H1 (cell line): ENCODE data around the gene ZMYM4. TPM values are rescaled to one million over a fixed set of nuclear protein-coding genes. Genes with fewer than 3 reads are reported as not detected.

ENCODE experiments used
- BACH1 ChIP-seq: IDR thresholded peaks from 2 replicates; pipeline ENCODE4 v1.6.1; 2012; ENCODE audit warnings: low read length, improper control_type of control experiment
- CBX8 ChIP-seq: fragments of 300-800, 300-1000 bp; sonication (generic); IDR thresholded peaks from 2 replicates; pipeline ENCODE4 v1.7.1; 2016; ENCODE audit warnings: low read depth, low read length, borderline replicate concordance
- GABPA ChIP-seq: IDR thresholded peaks from 2 replicates; pipeline ENCODE4 v1.6.1; 2011; ENCODE audit warnings: mild to moderate bottlenecking, low read length, moderate library complexity, borderline replicate concordance; ENCODE audit not compliant: insufficient read depth
- KDM4A ChIP-seq: IDR thresholded peaks from one replicate; pipeline ENCODE4 v1.7.1; 2012; ENCODE audit warnings: low read depth, mild to moderate bottlenecking, moderate library complexity, low read length, inconsistent platforms; ENCODE audit not compliant: severe bottlenecking
- MAFK ChIP-seq: IDR thresholded peaks from 2 replicates; pipeline ENCODE4 v1.6.1; 2012; ENCODE audit warnings: low read depth, mild to moderate bottlenecking, improper control_type of control experiment, low read length
- POLR2A ChIP-seq, 2 experiments: IDR thresholded peaks; 1 replicate in 1 of 2; 2 replicates in 1 of 2; pipeline ENCODE4 v1.6.1; 2011; ENCODE audit warnings: low read depth in 2 of 2, low read length in 2 of 2, mild to moderate bottlenecking in 2 of 2; ENCODE audit errors: control extremely low read depth in 1 of 2
- RXRA ChIP-seq: IDR thresholded peaks from 2 replicates; pipeline ENCODE4 v1.6.1; 2011; ENCODE audit warnings: low read depth, mild to moderate bottlenecking, low read length, moderate library complexity; ENCODE audit not compliant: insufficient read depth
- SP1 ChIP-seq: IDR thresholded peaks from 2 replicates; pipeline ENCODE4 v1.6.1; 2011; ENCODE audit warnings: low read depth, low read length
- SRF ChIP-seq: IDR thresholded peaks from 2 replicates; pipeline ENCODE4 v1.6.1; 2011; ENCODE audit warnings: mild to moderate bottlenecking, low read depth, low read length, moderate library complexity
- TAF1 ChIP-seq: IDR thresholded peaks from 2 replicates; pipeline ENCODE4 v1.6.1; 2011; ENCODE audit warnings: mild to moderate bottlenecking, low read depth, low read length
- ZNF274 ChIP-seq: IDR thresholded peaks from 2 replicates; pipeline ENCODE4 v1.7.0; 2012; ENCODE audit warnings: low read length, borderline replicate concordance; ENCODE audit errors: extremely low read depth
- polyA plus RNA-seq, 7 experiments: library from polyadenylated mRNA; depleted of rRNA in 3 of 7; stranded (reverse) in 5 of 7; unstranded in 2 of 7; fragments of >200 nt in 5 of 7; fragments of 200-250 nt in 2 of 7; gene quantifications; 1 replicate in 5 of 7; 2 replicates in 1 of 7; 4 replicates in 1 of 7; pipeline versions ENCODE4 v1.2.1 to v1.2.3, GENCODE V29; 2011 to 2013; ENCODE audit warnings: missing spikeins in 2 of 7, mixed read lengths in 2 of 7
- total RNA-seq: library from RNA; stranded (reverse); fragmentation: NEBNext Ultra II Directional; extraction: Animal tissue kit (Norgen Biotek cat#: 25700); gene quantifications from 2 replicates; pipeline ENCODE4 v1.2.1, GENCODE V29; 2021
- TF ChIP-seq, protein P1 (sequence below): fragments of 300-600 bp; sonication (generic); IDR thresholded peaks from 2 replicates; pipeline ENCODE4 v1.7.1; 2012; ENCODE audit warnings: low read length, moderate library complexity, mild to moderate bottlenecking, inconsistent platforms; ENCODE audit not compliant: insufficient replicate concordance
- TF ChIP-seq, protein P2 (sequence below): IDR thresholded peaks from 2 replicates; pipeline ENCODE4 v1.6.1; 2012; ENCODE audit warnings: inconsistent platforms

The ZMYM4 gene
- total and polyA plus RNA-seq, 2 of the 8 experiments (the other 6 are each of a cell fraction or from before 2014, with no cell fraction given), result 16.7 to 81.3 TPM

DNA sequence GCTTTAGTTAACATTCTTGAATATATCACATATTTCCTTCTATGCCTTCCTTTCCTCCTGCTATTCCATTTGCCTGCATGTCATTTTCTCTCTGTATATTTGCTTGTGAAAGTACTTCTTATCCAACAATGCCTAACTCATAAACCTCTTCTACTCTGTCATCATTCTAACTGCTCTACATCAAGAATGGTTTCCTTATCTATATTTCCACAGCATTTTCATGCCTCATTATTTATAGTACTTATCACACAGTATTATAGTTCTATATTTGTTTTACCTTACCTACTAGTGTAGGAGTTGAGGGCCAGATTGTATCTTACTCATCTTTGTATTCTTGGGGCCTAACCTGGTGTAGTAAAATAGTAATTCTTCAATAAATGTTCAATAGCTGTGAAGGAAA, 91.5 kb downstream of the ZMYM4 start (continued):
- TF ChIP-seq, protein P1, sequence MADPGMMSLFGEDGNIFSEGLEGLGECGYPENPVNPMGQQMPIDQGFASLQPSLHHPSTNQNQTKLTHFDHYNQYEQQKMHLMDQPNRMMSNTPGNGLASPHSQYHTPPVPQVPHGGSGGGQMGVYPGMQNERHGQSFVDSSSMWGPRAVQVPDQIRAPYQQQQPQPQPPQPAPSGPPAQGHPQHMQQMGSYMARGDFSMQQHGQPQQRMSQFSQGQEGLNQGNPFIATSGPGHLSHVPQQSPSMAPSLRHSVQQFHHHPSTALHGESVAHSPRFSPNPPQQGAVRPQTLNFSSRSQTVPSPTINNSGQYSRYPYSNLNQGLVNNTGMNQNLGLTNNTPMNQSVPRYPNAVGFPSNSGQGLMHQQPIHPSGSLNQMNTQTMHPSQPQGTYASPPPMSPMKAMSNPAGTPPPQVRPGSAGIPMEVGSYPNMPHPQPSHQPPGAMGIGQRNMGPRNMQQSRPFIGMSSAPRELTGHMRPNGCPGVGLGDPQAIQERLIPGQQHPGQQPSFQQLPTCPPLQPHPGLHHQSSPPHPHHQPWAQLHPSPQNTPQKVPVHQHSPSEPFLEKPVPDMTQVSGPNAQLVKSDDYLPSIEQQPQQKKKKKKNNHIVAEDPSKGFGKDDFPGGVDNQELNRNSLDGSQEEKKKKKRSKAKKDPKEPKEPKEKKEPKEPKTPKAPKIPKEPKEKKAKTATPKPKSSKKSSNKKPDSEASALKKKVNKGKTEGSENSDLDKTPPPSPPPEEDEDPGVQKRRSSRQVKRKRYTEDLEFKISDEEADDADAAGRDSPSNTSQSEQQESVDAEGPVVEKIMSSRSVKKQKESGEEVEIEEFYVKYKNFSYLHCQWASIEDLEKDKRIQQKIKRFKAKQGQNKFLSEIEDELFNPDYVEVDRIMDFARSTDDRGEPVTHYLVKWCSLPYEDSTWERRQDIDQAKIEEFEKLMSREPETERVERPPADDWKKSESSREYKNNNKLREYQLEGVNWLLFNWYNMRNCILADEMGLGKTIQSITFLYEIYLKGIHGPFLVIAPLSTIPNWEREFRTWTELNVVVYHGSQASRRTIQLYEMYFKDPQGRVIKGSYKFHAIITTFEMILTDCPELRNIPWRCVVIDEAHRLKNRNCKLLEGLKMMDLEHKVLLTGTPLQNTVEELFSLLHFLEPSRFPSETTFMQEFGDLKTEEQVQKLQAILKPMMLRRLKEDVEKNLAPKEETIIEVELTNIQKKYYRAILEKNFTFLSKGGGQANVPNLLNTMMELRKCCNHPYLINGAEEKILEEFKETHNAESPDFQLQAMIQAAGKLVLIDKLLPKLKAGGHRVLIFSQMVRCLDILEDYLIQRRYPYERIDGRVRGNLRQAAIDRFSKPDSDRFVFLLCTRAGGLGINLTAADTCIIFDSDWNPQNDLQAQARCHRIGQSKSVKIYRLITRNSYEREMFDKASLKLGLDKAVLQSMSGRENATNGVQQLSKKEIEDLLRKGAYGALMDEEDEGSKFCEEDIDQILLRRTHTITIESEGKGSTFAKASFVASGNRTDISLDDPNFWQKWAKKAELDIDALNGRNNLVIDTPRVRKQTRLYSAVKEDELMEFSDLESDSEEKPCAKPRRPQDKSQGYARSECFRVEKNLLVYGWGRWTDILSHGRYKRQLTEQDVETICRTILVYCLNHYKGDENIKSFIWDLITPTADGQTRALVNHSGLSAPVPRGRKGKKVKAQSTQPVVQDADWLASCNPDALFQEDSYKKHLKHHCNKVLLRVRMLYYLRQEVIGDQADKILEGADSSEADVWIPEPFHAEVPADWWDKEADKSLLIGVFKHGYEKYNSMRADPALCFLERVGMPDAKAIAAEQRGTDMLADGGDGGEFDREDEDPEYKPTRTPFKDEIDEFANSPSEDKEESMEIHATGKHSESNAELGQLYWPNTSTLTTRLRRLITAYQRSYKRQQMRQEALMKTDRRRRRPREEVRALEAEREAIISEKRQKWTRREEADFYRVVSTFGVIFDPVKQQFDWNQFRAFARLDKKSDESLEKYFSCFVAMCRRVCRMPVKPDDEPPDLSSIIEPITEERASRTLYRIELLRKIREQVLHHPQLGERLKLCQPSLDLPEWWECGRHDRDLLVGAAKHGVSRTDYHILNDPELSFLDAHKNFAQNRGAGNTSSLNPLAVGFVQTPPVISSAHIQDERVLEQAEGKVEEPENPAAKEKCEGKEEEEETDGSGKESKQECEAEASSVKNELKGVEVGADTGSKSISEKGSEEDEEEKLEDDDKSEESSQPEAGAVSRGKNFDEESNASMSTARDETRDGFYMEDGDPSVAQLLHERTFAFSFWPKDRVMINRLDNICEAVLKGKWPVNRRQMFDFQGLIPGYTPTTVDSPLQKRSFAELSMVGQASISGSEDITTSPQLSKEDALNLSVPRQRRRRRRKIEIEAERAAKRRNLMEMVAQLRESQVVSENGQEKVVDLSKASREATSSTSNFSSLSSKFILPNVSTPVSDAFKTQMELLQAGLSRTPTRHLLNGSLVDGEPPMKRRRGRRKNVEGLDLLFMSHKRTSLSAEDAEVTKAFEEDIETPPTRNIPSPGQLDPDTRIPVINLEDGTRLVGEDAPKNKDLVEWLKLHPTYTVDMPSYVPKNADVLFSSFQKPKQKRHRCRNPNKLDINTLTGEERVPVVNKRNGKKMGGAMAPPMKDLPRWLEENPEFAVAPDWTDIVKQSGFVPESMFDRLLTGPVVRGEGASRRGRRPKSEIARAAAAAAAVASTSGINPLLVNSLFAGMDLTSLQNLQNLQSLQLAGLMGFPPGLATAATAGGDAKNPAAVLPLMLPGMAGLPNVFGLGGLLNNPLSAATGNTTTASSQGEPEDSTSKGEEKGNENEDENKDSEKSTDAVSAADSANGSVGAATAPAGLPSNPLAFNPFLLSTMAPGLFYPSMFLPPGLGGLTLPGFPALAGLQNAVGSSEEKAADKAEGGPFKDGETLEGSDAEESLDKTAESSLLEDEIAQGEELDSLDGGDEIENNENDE, result no peak
- TF ChIP-seq SRF, result no peak
- TF ChIP-seq BACH1, result no peak
- TF ChIP-seq KDM4A, result no peak
- TF ChIP-seq RXRA, result no peak
- TF ChIP-seq SP1, result no peak
- no peak for TF ChIP-seq POLR2A (IDR thresholded peaks at IDR 0.05; ENCODE audit: control extremely low read depth in 1 of 2, low read depth in 2 of 2, low read length in 2 of 2)
- TF ChIP-seq, protein P2, sequence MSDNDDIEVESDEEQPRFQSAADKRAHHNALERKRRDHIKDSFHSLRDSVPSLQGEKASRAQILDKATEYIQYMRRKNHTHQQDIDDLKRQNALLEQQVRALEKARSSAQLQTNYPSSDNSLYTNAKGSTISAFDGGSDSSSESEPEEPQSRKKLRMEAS, result no peak
- TF ChIP-seq GABPA, result no peak
- no peak for TF ChIP-seq CBX8
- TF ChIP-seq MAFK, result no peak
- TF ChIP-seq TAF1, result no peak
- no peak for TF ChIP-seq ZNF274
